Esophagus squamous epithelium (tissue), 5 donors: ENCODE data around the gene ENKD1. TPM values are rescaled to one million over a fixed set of nuclear protein-coding genes. Genes with fewer than 3 reads are reported as not detected.

Experiments
- DNase-seq: peaks from one replicate; lab custom pipeline; 2025; lab: John Stamatoyannopoulos, UW
- H3K27ac ChIP-seq, 4 donors: fragments of 200-600 bp; sonication (generic); one replicate each; pipeline ENCODE4 v1.5.1; 2016 to 2019; ENCODE audit warnings: mild to moderate bottlenecking in 1 of 4
- H3K27me3 ChIP-seq, 4 donors: fragments of 200-600 bp; sonication (generic); 1 replicate in 3 of 4; 2 replicates in 1 of 4; pipeline versions ENCODE4 v1.5.1 to v1.6.0; 2017 to 2021; ENCODE audit warnings: antibody characterized with exemption in 1 of 4
- H3K36me3 ChIP-seq, 3 donors: fragments of 200-600 bp; sonication (generic); one replicate each; pipeline ENCODE4 v1.5.1; 2016 to 2019
- H3K4me1 ChIP-seq, 3 donors: fragments of 200-600 bp; sonication (generic); one replicate each; pipeline ENCODE4 v1.5.1; 2017 to 2019
- H3K4me3 ChIP-seq, 4 donors: fragments of 200-600 bp; sonication (generic); 1 replicate in 3 of 4; 2 replicates in 1 of 4; pipeline ENCODE4 v1.5.1; 2016 to 2019; ENCODE audit warnings: mild to moderate bottlenecking in 2 of 4, moderate library complexity in 1 of 4
- H3K9me3 ChIP-seq, 3 donors: fragments of 200-600 bp; sonication (generic); one replicate each; pipeline ENCODE4 v1.5.1; 2016 to 2019
- POLR2A ChIP-seq, 4 donors: fragments of 450-650 bp; IDR thresholded peaks; one replicate each; pipeline ENCODE4 v1.6.1; 2017; ENCODE audit warnings: antibody characterized with exemption in 4 of 4, mild to moderate bottlenecking in 4 of 4, moderate library complexity in 3 of 4
- WGBS, 2 donors: methylation state at CpG; one replicate each; pipeline ENCODE4 v1.1.5; 2018; 5-methylcytosine and 5-hydroxymethylcytosine counted together
- intact Hi-C: fragments of 100-400 bp; cut with DNase I; formaldehyde crosslinking; loops from one replicate; pipeline ENCODE4 v1.15.0; 2022
- total RNA-seq, 4 donors: library from RNA; depleted of rRNA; stranded (reverse); fragments of >200 nt; gene quantifications; one replicate each; pipeline ENCODE4 v1.1.0, GENCODE V29; 2016
- TF ChIP-seq, protein P1 (sequence below), 6 experiments: fragments of 450-650 bp in 4 of 6; fragments of 200-600 bp in 2 of 6; sonication (generic) in 2 of 6; IDR thresholded peaks; one replicate each; pipeline ENCODE4 v1.5.1; 2016 to 2019; ENCODE audit warnings: antibody characterized with exemption in 6 of 6, mild to moderate bottlenecking in 4 of 6, moderate library complexity in 4 of 6
- donor health status: DM: yes; HTN: yes; CAD: no.

The ENKD1 gene
- total RNA-seq, 4 donors from 2014 or later, result 6.1 to 12.9 (median 12.2) TPM

- H3K9me3 ChIP-seq, result no peaks in the 10 kb centered on the region
- H3K4me3 ChIP-seq, result no peak overlapping the region
- WGBS, 2 donors, result 90 to 91% methylated on average over 10 of the region's 10 CpGs
- no peak overlapping the region for H3K27ac ChIP-seq
- no peak for DNase-seq
- peaks cover 0 to 58% (median 3%) of the 10 kb centered on the region in 3 donors for H3K36me3 ChIP-seq
- intact Hi-C loops, result loop anchor here (10.0 kb wide), 1 partner anchor 135 kb away; no protein-coding TSS in a partner anchor
- H3K4me1 ChIP-seq, result peaks cover 17 to 57% (median 30%) of the 10 kb centered on the region in 3 donors
- TF ChIP-seq, protein P1, sequence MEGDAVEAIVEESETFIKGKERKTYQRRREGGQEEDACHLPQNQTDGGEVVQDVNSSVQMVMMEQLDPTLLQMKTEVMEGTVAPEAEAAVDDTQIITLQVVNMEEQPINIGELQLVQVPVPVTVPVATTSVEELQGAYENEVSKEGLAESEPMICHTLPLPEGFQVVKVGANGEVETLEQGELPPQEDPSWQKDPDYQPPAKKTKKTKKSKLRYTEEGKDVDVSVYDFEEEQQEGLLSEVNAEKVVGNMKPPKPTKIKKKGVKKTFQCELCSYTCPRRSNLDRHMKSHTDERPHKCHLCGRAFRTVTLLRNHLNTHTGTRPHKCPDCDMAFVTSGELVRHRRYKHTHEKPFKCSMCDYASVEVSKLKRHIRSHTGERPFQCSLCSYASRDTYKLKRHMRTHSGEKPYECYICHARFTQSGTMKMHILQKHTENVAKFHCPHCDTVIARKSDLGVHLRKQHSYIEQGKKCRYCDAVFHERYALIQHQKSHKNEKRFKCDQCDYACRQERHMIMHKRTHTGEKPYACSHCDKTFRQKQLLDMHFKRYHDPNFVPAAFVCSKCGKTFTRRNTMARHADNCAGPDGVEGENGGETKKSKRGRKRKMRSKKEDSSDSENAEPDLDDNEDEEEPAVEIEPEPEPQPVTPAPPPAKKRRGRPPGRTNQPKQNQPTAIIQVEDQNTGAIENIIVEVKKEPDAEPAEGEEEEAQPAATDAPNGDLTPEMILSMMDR (IDR thresholded peaks at IDR 0.05), result no peak
- no peak for TF ChIP-seq POLR2A (IDR thresholded peaks at IDR 0.05)
- H3K27me3 ChIP-seq, result no peaks in the 10 kb centered on the region
These were observed 13.7 kb upstream of the ENKD1 start for GRCh38 chr16:67679935-67680897.

- no peak for DNase-seq
- Histone ChIP-seq H3K9me3 (no peaks in the 10 kb centered on the region), H3K4me1 (peaks cover 23 to 57% (median 37%) of the 10 kb centered on the region in 3 donors), H3K4me3 (no peak overlapping the region), H3K27ac (peak overlapping the region in 1 of 4 donors; percentile 25), H3K36me3 (peaks cover 0 to 54% (median 0%) of the 10 kb centered on the region in 3 donors), H3K27me3 (no peaks in the 10 kb centered on the region)
- 75 to 85% methylated on average over 12 of the region's 12 CpGs for WGBS, 2 donors
- intact Hi-C loops, result loop anchor here (10.0 kb wide), 1 partner anchor 136 kb away; no protein-coding TSS in a partner anchor
- no peak for TF ChIP-seq POLR2A (IDR thresholded peaks at IDR 0.05)
- TF ChIP-seq, protein P1 (IDR thresholded peaks at IDR 0.05), result no peak
These were observed 11.9 kb upstream of the ENKD1 start for GRCh38 chr16:67678354-67679023.

DNA sequence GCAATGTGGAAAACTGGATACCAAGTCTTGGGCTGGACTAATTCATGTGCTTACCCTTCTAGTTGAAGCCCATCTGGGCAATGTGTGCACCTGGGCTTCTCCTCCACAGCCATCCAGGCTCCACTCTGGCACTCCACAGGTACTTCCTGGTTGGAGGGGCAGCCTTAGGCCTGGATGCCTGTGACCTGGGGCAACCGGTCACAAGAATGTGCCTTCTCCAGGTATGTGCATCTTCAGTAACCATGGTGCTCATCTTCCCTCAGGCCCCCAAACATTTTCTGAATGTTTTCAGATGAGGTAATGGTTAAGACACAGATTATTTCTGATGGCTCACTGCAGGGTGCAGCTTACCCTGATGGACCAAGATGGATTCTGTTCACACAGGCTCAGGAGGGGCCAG, 11.2 kb upstream of the ENKD1 start:
- Histone ChIP-seq H3K4me3 (no peak overlapping the region), H3K9me3 (no peaks in the 10 kb centered on the region), H3K27ac (peak overlapping the region in 3 of 4 donors; percentile 39 to 86 (median 71)), H3K27me3 (no peaks in the 10 kb centered on the region), H3K36me3 (peaks cover 0 to 46% (median 0%) of the 10 kb centered on the region in 3 donors), H3K4me1 (peaks cover 30 to 60% (median 44%) of the 10 kb centered on the region in 3 donors)
- intact Hi-C loops, result loop anchor here (10.0 kb wide), 1 partner anchor 137 kb away; no protein-coding TSS in a partner anchor
- TF ChIP-seq, protein P1 (IDR thresholded peaks at IDR 0.05), result no peak
- no peak for TF ChIP-seq POLR2A (IDR thresholded peaks at IDR 0.05)
- WGBS, 2 donors, result no CpG with 5 or more reads among the region's 1 CpG
- DNase-seq, result no peak

DNA sequence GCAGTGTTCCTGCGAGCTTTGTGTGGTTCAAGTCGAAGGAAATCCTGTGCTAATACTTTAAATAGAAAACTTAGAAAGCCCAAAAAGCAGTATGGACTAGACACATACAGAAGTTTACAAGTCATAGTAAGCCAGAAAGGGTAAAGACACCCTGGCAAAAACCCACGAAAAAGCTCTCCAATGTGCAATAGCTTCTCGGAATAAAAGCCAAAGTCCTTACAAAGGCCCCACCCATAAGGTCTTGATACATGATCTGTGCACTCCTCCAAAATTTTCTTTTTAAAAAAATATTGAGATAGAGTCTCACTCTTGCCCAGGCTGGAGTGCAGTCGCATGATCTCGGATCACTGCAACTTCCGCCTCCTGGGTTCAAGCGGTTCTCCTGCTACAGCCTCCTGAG, 10.4 kb upstream of the ENKD1 start:
- Histone ChIP-seq H3K4me1 (peaks cover 30 to 68% (median 44%) of the 10 kb centered on the region in 3 donors), H3K27ac (peak overlapping the region; percentile 39 to 86 (median 72)), H3K27me3 (no peaks in the 10 kb centered on the region), H3K9me3 (no peaks in the 10 kb centered on the region), H3K4me3 (no peak overlapping the region), H3K36me3 (peaks cover 0 to 40% (median 0%) of the 10 kb centered on the region in 3 donors)
- WGBS, 2 donors, result 48 to 64% methylated on average over 8 of the region's 8 CpGs
- intact Hi-C loops, result loop anchor here (10.0 kb wide), 1 partner anchor 138 kb away; no protein-coding TSS in a partner anchor
- TF ChIP-seq, protein P1 (IDR thresholded peaks at IDR 0.05), result no peak
- no peak for TF ChIP-seq POLR2A (IDR thresholded peaks at IDR 0.05)
- DNase-seq, result no peak
